ENCODE data around the gene CYP19A1. TPM values are rescaled to one million over a fixed set of nuclear protein-coding genes. Genes with fewer than 3 reads are reported as not detected.

The CYP19A1 gene
- total RNA-seq, 1 donor from 2014 or later: 0.07 TPM

GRCh38 chr15:51212239-51212638 lies 126.2 kb downstream of the CYP19A1 start:
- Mint-ChIP-seq H3K36me3 (ENCODE audit: low read depth) (no peaks in the 10 kb centered on the region), H3K4me1 (no peaks in the 10 kb centered on the region), H3K4me3 (no peak overlapping the region), H3K9me3 (no peaks in the 10 kb centered on the region), H3K27ac (no peak overlapping the region), H3K27me3 (peaks cover 7% of the 10 kb centered on the region)
- CTCF ChIA-PET: no interaction called here
- ATAC-seq (ENCODE audit: low read depth) (no peak), DNase-seq (no peak)
- intact Hi-C loops (cut with micrococcal nuclease): no loop called here
- TF ChIP-seq CTCF (IDR thresholded peaks at IDR 0.05): no peak
- POLR2A ChIA-PET: no interaction called here

DNA sequence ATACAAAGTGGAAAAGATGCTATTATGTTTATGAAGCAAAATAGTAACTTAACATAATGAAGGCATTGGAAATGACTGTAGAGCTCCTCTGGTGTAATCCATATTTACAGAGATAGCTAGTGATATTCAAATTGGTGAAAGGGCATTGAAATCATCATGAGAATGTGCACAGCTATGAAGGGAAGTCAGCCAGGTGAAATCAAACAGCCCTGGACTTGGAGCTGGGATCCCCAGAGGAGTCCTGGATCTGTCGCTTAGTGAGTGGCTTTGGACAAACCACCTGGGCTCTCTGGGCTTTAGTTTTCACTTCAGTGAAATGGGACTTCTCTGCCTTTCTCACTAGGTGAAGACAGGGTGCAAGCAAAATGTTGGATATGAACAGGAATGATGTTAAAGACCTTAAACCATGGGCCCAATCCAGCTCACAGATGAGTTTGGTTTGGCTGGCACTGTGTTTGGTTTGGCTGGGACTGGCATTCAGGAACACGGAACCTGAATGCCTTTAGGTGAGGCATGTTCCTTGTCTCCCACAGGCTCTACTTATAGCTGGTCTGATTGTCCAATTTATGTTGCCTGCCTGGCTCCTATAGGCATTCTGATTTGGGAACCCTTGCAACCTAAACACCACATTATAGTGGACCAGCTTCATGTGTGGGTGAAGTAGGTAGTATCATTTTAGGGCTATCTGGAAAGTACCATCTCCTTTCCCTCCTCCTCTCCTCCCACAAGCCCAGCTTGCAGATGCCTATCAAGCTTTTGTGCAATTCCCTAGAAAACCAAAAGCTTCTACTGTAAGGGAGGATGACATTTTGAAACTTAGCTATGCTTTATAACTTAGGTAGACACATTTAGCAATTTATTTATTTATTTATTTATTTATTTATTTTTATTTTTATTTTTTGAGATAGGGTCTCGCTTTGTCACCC lies 133.1 kb downstream of the CYP19A1 start:
- CTCF ChIA-PET: interaction anchor here (1.9 kb wide), 1 partner anchor 13 kb away, joined by 11 read pairs; no protein-coding TSS in a partner anchor
- intact Hi-C loops (cut with micrococcal nuclease): no loop called here
- Mint-ChIP-seq H3K4me1 (no peaks in the 10 kb centered on the region), H3K27ac (no peak overlapping the region), H3K9me3 (no peaks in the 10 kb centered on the region), H3K4me3 (no peak overlapping the region), H3K36me3 (ENCODE audit: low read depth) (no peaks in the 10 kb centered on the region), H3K27me3 (peaks cover 15% of the 10 kb centered on the region)
- TF ChIP-seq CTCF (IDR thresholded peaks at IDR 0.05): no peak
- DNase-seq (no peak), ATAC-seq (ENCODE audit: low read depth) (no peak)
- POLR2A ChIA-PET: no interaction called here

DNA sequence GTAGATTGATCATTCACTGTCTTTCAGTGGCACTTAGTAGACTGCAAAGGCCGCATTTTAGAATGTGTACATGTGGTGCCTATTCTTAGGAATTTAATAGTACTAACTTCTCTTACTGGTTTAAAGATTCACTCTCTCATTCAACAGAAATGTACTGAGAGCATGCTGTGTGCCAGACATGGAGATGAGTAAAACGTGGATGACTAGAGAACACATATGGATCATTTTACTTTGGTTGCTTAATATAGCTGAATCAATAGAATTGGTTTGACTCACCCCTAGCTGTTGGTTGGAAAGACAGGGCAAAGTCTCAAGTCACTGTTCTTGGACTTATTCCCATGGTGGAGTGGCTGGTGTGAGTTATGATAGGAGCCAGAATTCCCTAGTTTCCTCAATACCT lies 134.6 kb downstream of the CYP19A1 start:
- no peak for TF ChIP-seq CTCF (IDR thresholded peaks at IDR 0.05)
- no peak for ATAC-seq (ENCODE audit: low read depth)
- Mint-ChIP-seq H3K4me1 (no peaks in the 10 kb centered on the region), H3K36me3 (ENCODE audit: low read depth) (no peaks in the 10 kb centered on the region), H3K27ac (no peak overlapping the region), H3K9me3 (no peaks in the 10 kb centered on the region), H3K4me3 (no peak overlapping the region), H3K27me3 (peaks cover 15% of the 10 kb centered on the region)
- ChIA-PET CTCF (interaction anchor here (1.9 kb wide), 1 partner anchor 11 kb away, joined by 9 read pairs; no protein-coding TSS in a partner anchor), POLR2A (no interaction called here)
- intact Hi-C loops (cut with micrococcal nuclease): no loop called here
- DNase-seq: no peak

- H3K9me3 Mint-ChIP-seq: no peaks in the 10 kb centered on the region
- H3K27me3 Mint-ChIP-seq: peaks cover 15% of the 10 kb centered on the region
- no peaks in the 10 kb centered on the region for H3K4me1 Mint-ChIP-seq
- POLR2A ChIA-PET: no interaction called here
- CTCF ChIA-PET: interaction anchor here (1.9 kb wide), 1 partner anchor 10 kb away, joined by 9 read pairs; no protein-coding TSS in a partner anchor
- no peak overlapping the region for H3K27ac Mint-ChIP-seq
- no peaks in the 10 kb centered on the region for H3K36me3 Mint-ChIP-seq (ENCODE audit: low read depth)
- ATAC-seq (ENCODE audit: low read depth): no peak
- no peak for DNase-seq
- no peak overlapping the region for H3K4me3 Mint-ChIP-seq
- no peak for TF ChIP-seq CTCF (IDR thresholded peaks at IDR 0.05)
- intact Hi-C loops (cut with micrococcal nuclease): no loop called here
These were observed 135.6 kb downstream of the CYP19A1 start for GRCh38 chr15:51202783-51203182.

- intact Hi-C loops (cut with micrococcal nuclease): no loop called here
- DNase-seq (no peak), ATAC-seq (ENCODE audit: low read depth) (no peak)
- Mint-ChIP-seq H3K4me3 (no peak overlapping the region), H3K4me1 (no peaks in the 10 kb centered on the region), H3K27ac (no peak overlapping the region), H3K9me3 (no peaks in the 10 kb centered on the region), H3K27me3 (peaks cover 21% of the 10 kb centered on the region), H3K36me3 (ENCODE audit: low read depth) (no peaks in the 10 kb centered on the region)
- CTCF ChIA-PET: interaction anchor here (1.6 kb wide), 1 partner anchor 10 kb away, joined by 6 read pairs; no protein-coding TSS in a partner anchor
- POLR2A ChIA-PET: no interaction called here
- TF ChIP-seq CTCF (IDR thresholded peaks at IDR 0.05): no peak
These were observed 136.8 kb downstream of the CYP19A1 start for GRCh38 chr15:51201581-51201980.

All from activated B cell treated with CpG ODN at 0.5 μM for 24 hours (primary cell).